Panc1 (cell line): ENCODE data around the gene KDM7A.

Experiments
- CTCF ChIP-seq: fragments of 450-650 bp; IDR thresholded peaks from 2 replicates; pipeline ENCODE4 v1.5.1; 2017; ENCODE audit warnings: mild to moderate bottlenecking
- REST ChIP-seq, 2 experiments: IDR thresholded peaks; 2 replicates each; pipeline ENCODE4 v1.6.1; 2011 to 2012; ENCODE audit warnings: low read depth in 2 of 2, control low read depth in 1 of 2, low read length in 1 of 2, mild to moderate bottlenecking in 1 of 2, moderate library complexity in 1 of 2; ENCODE audit not compliant: insufficient read depth in 1 of 2

- TF ChIP-seq CTCF = no peak
- no peak for TF ChIP-seq REST (IDR thresholded peaks at IDR 0.05; ENCODE audit: insufficient read depth in 1 of 2, low read depth in 2 of 2, low read length in 1 of 2)
Measured at GRCh38 chr7:140190588-140190987, 13.8 kb upstream of the KDM7A start.
